Measurements from ENCODE around the gene APOBEC3A. TPM values are rescaled to one million over a fixed set of nuclear protein-coding genes. Genes with fewer than 3 reads are reported as not detected.

Gene APOBEC3A
- total RNA-seq = not detected

DNA sequence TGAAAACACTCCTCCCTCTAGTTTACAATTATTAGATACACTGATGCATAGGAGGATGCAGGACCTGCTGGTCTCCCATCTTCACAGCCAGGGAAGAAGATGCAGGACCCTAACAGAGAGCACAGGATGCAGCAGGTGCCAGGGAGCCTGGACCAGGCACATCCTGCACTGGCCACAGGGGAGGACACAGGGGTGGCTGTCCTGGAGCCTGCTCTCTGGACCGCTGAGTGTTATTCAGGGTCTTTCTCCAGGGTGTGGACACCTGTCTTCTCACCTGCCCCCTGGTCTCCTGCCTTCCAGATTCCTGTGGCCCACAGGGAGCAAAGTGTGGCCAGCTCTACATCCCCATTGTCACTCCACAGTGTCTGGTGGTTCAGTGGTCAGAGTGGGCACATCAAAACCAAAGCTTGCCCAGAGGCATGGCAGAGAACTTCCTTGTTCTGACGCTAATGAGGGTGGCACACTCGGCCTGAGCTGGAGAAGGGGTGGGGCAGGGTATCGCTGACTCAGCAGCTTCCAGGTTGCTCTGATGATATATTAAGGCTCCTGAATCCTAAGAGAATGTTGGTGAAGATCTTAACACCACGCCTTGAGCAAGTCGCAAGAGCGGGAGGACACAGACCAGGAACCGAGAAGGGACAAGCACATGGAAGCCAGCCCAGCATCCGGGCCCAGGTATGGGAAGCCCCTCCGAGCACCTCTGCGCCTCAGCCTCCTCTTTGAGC, at the start of gene APOBEC3A:
APOBEC3A (plus strand) TSS at position 564 of the 725 bp plus-strand sequence; CDS start at position 647, 83 bp downstream.

GRCh38 chr22:38981992-38982927, 24.9 kb downstream of the APOBEC3A start, which contains the start of gene APOBEC3B:
Gene APOBEC3B (plus strand): TSS chr22:38982347. CDS start chr22:38982454, 107 bp downstream.

Other genes with a start within 250 kb of the APOBEC3A start
- gene SUN2, start 201.6 kb upstream of the APOBEC3A start, total RNA-seq = 128 TPM
- 17.5 TPM for gene DNAL4, start 163.5 kb upstream of the APOBEC3A start, total RNA-seq
- gene NPTXR, start 113.6 kb upstream of the APOBEC3A start, total RNA-seq = 24.4 TPM
- gene CBX6, start 85.4 kb upstream of the APOBEC3A start, total RNA-seq = 37.9 TPM
- gene APOBEC3B, start 24.7 kb downstream of the APOBEC3A start, total RNA-seq = not detected
- gene APOBEC3C, start 56.6 kb downstream of the APOBEC3A start, total RNA-seq = 0.31 TPM
- not detected for gene APOBEC3D, start 63.5 kb downstream of the APOBEC3A start, total RNA-seq
- gene APOBEC3F, start 83.3 kb downstream of the APOBEC3A start, total RNA-seq = not detected
- gene APOBEC3G, start 119.7 kb downstream of the APOBEC3A start, total RNA-seq = 1.6 TPM
- not detected for gene APOBEC3H, start 139.6 kb downstream of the APOBEC3A start, total RNA-seq
- 12.5 TPM for gene CBX7, start 195.1 kb downstream of the APOBEC3A start, total RNA-seq

All from parietal lobe (tissue), 1 donor.